Fibroblast of skin of back (primary cell): Measurements from ENCODE around the gene HOXD11.

Experiments
- DNase-seq: peaks from one replicate; pipeline ENCODE4 v3.0.0-alpha.2; 2013

The HOXD11 gene

GRCh38 chr2:176121190-176122051 lies 14.3 kb downstream of the HOXD11 start:
- no peak for DNase-seq

- no peak for DNase-seq
Observed at GRCh38 chr2:176122052-176122682, 15.1 kb downstream of the HOXD11 start.

- peak; percentile 77 for DNase-seq
Observed at GRCh38 chr2:176122683-176123410, 15.8 kb downstream of the HOXD11 start, which contains the start of gene HOXD9. Gene HOXD9, plus strand, starts transcription at chr2:176122719. Its CDS starts 50 bp downstream, at chr2:176122769.

- DNase-seq: no peak
Observed at GRCh38 chr2:176123411-176124109, 16.5 kb downstream of the HOXD11 start.

DNA sequence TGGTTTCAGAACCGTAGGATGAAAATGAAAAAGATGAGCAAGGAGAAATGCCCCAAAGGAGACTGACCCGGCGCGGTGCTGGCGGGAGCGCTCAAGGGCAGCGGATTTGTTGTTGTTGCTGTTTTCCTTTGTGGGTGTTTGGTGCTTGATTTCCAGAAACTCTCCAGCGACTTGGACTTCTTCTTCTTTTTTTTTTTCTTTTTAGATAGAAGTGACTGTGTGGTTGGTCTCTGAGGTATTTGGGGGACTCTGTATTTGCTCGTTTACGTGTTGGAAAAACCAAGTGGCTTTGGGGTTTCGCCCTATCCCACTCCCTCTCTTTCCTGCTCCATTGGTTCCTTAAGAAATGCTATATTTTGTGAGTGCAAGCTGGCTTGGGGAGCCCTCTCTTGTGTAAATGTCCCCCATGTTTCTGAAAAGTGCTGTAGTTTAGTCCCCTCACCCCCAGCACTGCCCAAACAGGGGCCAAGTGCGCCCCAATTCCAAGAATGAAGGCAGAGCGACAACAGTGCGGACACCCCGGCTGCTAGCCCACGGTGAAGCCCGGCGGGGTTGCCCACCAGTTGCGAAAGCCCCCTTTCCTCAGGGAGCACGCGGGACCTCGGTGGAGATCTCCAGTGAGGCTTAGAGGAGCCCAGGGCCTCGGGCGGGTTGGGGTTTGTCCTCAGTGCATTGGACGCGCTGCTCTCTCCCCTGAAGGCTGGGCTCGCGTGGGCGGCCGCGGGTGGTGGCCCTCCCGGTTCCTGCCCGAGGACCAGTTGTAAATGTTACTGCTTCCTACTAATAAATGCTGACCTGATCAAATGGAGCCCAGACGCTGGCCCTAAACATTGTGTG lies 17.2 kb downstream of the HOXD11 start:
- DNase-seq: no peak

GRCh38 chr2:176124947-176125771 lies 18.1 kb downstream of the HOXD11 start:
- no peak for DNase-seq

DNA sequence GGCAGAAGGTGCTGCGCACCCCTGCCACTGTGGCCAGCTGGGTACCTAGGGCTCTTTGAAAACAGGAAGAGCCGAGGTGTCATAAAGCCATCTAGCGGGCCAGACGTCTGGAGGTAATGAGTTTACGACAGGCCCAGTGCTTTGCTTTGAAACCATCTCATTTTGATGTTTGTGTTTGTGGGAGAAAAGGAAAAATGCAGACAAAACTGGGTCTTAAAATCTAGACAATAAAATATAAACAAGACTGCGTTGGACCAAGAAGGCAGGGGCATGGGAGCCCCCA lies 18.6 kb downstream of the HOXD11 start:
- no peak for DNase-seq

DNA sequence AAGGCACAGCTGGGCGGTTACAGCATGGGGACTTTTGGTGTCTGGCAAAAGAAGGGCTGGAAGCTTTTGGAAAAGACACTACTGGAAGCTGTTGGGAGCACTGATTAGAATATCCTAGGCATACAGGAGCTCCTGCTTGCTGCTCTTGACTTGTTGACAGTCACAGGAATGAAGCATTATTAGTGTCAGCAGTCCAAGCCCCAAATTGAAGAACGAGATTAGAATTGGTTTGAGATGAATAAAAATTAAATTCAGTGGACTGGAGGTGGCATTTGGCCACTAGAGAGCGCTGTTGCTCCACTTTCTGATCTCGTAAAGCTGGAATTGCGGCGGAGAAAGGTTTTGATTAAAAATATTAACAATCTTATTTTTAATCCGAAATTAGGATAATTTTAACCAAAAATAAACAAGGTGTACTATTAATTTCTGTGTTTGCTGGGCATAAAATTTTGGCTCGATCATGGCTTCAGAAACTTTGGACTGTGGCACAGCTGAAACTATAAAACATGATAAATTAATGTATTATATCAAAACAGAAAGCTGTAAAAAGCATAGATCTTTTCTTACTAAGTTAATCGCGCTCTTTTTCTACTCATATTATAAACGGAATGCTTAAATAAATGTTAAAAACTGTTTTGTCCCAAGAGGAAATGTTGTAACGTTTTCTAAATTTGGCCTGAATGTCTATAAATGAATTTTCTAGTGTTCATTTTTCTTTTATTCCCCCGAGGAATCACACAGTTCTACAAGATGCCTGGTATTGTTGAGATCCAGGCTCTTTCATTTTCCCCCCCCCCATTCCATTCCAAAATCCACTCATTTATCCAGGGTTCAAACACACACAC lies 20.1 kb downstream of the HOXD11 start:
- DNase-seq: peak; percentile 65

GRCh38 chr2:176127774-176128072 lies 20.6 kb downstream of the HOXD11 start:
- no peak for DNase-seq

GRCh38 chr2:176128172-176128981 lies 21.3 kb downstream of the HOXD11 start:
- peak; percentile 61 for DNase-seq

DNA sequence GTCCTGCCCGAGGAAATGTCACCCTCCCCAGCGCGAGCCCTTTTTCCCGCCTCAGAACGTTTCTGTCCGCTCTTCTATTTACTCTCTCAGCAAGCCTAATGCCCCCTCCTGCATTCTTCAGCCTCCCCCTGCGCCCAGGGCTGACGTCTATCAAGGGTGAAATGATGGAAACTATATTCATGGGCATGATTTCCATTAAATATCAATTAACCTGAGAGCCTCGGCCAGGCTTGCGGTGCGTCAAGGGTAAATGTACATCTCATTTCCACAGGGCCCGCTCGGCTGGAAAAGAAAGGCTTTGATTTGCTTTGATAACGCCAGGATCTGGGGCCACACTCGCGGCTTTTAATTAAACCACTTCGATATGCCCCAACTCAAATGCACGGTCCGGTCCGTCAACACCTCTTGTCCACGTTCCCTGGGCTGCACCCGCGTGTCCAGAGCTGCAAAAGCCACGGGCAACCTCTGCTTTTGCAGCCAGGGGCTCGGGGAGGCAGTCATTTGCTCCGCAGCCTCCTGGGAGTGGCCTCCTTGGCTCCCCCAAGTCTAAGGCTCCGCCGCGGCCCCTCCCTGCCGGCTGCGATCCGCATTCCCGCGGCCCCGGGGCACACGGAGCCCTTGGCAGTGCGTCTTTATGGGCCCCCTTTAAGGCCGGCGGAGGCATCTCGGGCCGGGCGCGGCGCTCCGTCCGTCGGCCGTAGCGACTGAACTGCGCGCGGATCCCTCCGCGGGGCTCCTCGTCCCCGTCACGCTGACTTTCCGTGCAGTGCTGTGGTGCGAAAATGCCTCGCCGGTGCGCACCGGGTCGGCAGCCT lies 22.1 kb downstream of the HOXD11 start, which contains the start of gene HOXD8:
HOXD8 (plus strand) TSS at position 724 of the 815 bp plus-strand sequence. CDS start 662 bp downstream, outside the sequence.
- peak; percentile 92 for DNase-seq

GRCh38 chr2:176129813-176130146 lies 22.7 kb downstream of the HOXD11 start:
- no peak for DNase-seq

DNA sequence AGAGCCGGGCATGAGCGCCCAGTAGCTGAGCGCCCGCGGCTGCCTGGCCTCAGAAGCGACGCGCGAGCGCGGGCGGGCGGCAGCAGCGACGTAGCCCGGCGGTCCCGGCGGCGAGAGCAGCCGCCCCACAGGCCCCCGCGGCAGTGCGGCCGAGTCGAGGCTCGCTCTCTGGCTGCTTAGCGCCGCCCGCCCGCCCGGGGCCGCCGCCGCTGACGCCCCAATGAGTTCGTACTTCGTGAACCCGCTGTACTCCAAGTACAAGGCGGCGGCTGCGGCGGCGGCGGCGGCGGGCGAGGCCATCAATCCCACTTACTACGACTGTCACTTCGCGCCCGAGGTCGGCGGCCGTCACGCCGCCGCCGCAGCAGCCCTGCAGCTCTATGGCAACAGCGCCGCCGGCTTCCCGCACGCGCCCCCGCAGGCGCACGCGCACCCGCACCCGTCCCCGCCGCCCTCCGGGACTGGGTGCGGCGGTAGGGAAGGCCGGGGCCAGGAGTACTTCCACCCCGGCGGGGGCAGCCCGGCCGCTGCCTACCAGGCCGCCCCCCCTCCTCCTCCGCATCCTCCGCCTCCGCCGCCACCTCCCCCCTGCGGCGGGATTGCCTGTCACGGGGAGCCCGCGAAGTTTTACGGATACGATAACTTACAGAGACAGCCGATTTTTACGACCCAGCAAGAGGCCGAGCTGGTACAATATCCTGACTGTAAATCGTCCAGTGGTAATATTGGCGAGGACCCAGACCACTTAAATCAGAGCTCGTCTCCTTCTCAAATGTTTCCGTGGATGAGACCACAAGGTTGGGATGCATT lies 23.3 kb downstream of the HOXD11 start:
- DNase-seq: peak; percentile 76

DNA sequence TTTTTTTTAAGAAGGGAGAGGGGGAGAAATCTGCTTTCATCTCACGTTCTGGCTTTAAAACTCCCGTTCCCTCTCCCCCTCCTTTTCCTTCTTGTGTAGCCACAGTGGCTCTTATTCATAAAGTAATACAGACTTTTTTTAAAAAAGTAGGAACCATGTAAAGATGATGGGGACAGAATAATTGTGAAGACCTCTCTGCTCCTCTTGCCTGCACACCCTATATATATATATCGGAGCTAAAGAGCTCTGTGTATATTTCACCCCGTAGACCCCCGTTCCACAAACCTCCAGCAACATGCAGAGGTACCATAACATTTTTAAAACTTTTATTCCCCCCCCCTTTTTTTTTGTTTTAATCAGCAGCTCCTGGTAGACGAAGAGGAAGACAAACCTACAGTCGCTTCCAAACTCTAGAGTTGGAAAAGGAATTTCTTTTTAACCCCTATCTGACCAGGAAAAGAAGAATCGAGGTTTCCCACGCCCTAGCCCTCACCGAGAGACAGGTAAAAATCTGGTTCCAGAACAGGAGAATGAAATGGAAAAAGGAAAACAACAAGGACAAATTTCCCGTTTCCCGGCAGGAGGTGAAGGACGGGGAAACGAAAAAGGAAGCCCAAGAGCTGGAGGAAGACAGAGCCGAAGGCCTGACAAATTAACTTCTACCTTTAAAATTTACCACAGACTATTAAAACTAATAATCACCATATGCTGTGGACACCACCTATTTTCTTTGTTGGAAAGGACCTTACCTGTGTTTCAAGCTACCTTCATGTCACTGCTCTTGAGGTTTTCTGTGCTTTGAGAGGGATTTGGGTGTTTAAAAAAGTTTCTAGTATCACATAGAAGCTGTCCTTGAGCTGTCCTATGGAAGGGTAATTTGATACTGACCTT lies 24.1 kb downstream of the HOXD11 start:
- no peak for DNase-seq

DNA sequence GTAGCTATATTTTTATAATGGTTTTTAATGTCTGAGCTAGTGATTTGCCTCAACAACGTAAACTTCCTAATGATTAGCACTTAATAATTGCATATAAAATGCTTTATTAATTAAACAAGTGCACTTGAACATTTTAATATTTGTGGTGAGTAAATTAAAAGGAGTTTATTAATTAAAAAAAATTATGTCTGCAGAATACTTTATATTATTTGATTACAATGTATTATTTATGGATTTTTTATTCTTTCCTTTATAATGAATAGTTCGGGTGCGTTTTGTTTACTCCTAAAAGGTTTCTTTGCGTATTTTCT lies 24.7 kb downstream of the HOXD11 start:
- DNase-seq: no peak
